CD14-positive monocyte (primary cell): Measurements from ENCODE around the gene SHB. TPM values are rescaled to one million over a fixed set of nuclear protein-coding genes. Genes with fewer than 3 reads are reported as not detected.

Experiments used
- DNase-seq, 3 donors: peaks; one replicate each; pipeline ENCODE4 v3.0.0-alpha.2; 2011 to 2022
- H2AFZ ChIP-seq: 2 replicates; pipeline ENCODE4 v1.6.0; 2012; ENCODE audit warnings: mild to moderate bottlenecking, low read depth, low read length, inconsistent platforms; ENCODE audit not compliant: insufficient read depth, poor library complexity, severe bottlenecking
- H3K27ac ChIP-seq, 2 donors: 1 replicate in 1 of 2; 2 replicates in 1 of 2; pipeline ENCODE4 v1.5.1; 2012 to 2013; ENCODE audit warnings: low read length in 2 of 2, control low read depth in 1 of 2, inconsistent platforms in 1 of 2, low read depth in 1 of 2, mild to moderate bottlenecking in 1 of 2
- H3K27me3 ChIP-seq, 2 donors: one replicate each; pipeline versions ENCODE4 v1.6.0 to v1.6.1; 2011 to 2013; ENCODE audit warnings: low read length in 2 of 2; ENCODE audit not compliant: control insufficient read depth in 2 of 2, insufficient read depth in 2 of 2
- H3K36me3 ChIP-seq, 2 donors: replicated peaks in 1 of 2; 1 replicate in 1 of 2; 2 replicates in 1 of 2; pipeline versions ENCODE4 v1.5.1 to v1.6.1; 2012 to 2013; ENCODE audit warnings: low read length in 2 of 2, control low read depth in 1 of 2, inconsistent platforms in 1 of 2, mild to moderate bottlenecking in 1 of 2; ENCODE audit not compliant: insufficient read depth in 2 of 2, control insufficient read depth in 1 of 2
- H3K4me1 ChIP-seq, 2 donors: 1 replicate in 1 of 2; 2 replicates in 1 of 2; pipeline versions ENCODE4 v1.5.1 to v1.6.1; 2012 to 2013; ENCODE audit warnings: low read length in 2 of 2, control low read depth in 1 of 2, inconsistent platforms in 1 of 2, mild to moderate bottlenecking in 1 of 2, moderate library complexity in 1 of 2; ENCODE audit not compliant: insufficient read depth in 2 of 2, control insufficient read depth in 1 of 2
- H3K4me2 ChIP-seq: replicated peaks from 2 replicates; pipeline ENCODE3; 2012; ENCODE audit warnings: low read length, moderate library complexity, mild to moderate bottlenecking; ENCODE audit not compliant: poor library complexity, severe bottlenecking; ENCODE audit errors: extremely low read depth
- H3K4me3 ChIP-seq, 3 experiments: fragments of 200-600 bp in 1 of 3; sonication (generic) in 1 of 3; replicated peaks in 1 of 3; 1 replicate in 2 of 3; 2 replicates in 1 of 3; pipeline ENCODE4 v1.5.1; 2011 to 2013; ENCODE audit warnings: low read length in 3 of 3, mild to moderate bottlenecking in 3 of 3, control low read depth in 2 of 3, low read depth in 2 of 3, inconsistent platforms in 1 of 3, moderate library complexity in 1 of 3
- H3K79me2 ChIP-seq: 2 replicates; pipeline ENCODE4 v1.6.0; 2012; ENCODE audit warnings: mild to moderate bottlenecking, control low read depth, inconsistent platforms, low read length, moderate library complexity; ENCODE audit not compliant: insufficient read depth
- H3K9ac ChIP-seq: 2 replicates; pipeline ENCODE4 v1.6.0; 2017; ENCODE audit warnings: low read length, mild to moderate bottlenecking; ENCODE audit not compliant: insufficient read depth, poor library complexity, severe bottlenecking
- H3K9me3 ChIP-seq, 2 donors: replicated peaks in 1 of 2; 1 replicate in 1 of 2; 2 replicates in 1 of 2; pipeline versions ENCODE4 v1.5.1 to v1.6.1; 2012 to 2013; ENCODE audit warnings: low read length in 2 of 2, control low read depth in 1 of 2; ENCODE audit not compliant: control insufficient read depth in 1 of 2, insufficient read depth in 1 of 2
- H4K20me1 ChIP-seq: 2 replicates; pipeline ENCODE4 v1.6.0; 2012; ENCODE audit warnings: mild to moderate bottlenecking, low read length, control low read depth, moderate library complexity; ENCODE audit not compliant: insufficient read depth
- H3K27ac Mint-ChIP-seq, 7 donors: one replicate each; pipeline ENCODE4 v1.8.0; 2020; ENCODE audit warnings: mild to moderate bottlenecking in 7 of 7, mixed read lengths in 7 of 7, moderate library complexity in 6 of 7, inconsistent platforms in 2 of 7
- H3K27me3 Mint-ChIP-seq, 3 donors: one replicate each; pipeline ENCODE4 v1.8.0; 2021 to 2022; ENCODE audit warnings: low read depth in 3 of 3, mild to moderate bottlenecking in 3 of 3, mixed read lengths in 3 of 3, moderate library complexity in 3 of 3, inconsistent platforms in 1 of 3
- H3K36me3 Mint-ChIP-seq, 2 donors: one replicate each; pipeline ENCODE4 v1.8.0; 2020; ENCODE audit warnings: mixed read lengths in 2 of 2, inconsistent platforms in 1 of 2, mild to moderate bottlenecking in 1 of 2
- H3K4me1 Mint-ChIP-seq: one replicate; pipeline ENCODE4 v1.8.0; 2020; ENCODE audit warnings: mild to moderate bottlenecking, mixed read lengths
- H3K4me3 Mint-ChIP-seq, 2 donors: one replicate each; pipeline ENCODE4 v1.8.0; 2020; ENCODE audit warnings: mild to moderate bottlenecking in 2 of 2, mixed read lengths in 2 of 2, moderate library complexity in 1 of 2
- H3K9me3 Mint-ChIP-seq, 7 donors: one replicate each; pipeline ENCODE4 v1.8.0; 2020 to 2022; ENCODE audit warnings: mixed read lengths in 7 of 7, mild to moderate bottlenecking in 6 of 7, moderate library complexity in 6 of 7, inconsistent platforms in 2 of 7
- WGBS: methylation state at CpG from one replicate; pipeline ENCODE4 v1.1.5; 2013; ENCODE audit warnings: missing lambda C conversion rate; ENCODE audit not compliant: insufficient coverage; 5-methylcytosine and 5-hydroxymethylcytosine counted together
- intact Hi-C, 2 donors: fragments of 100-400 bp; cut with micrococcal nuclease; formaldehyde crosslinking; loops; one replicate each; pipeline versions ENCODE4 v1.15.0 to v1.15.1; 2023
- polyA plus RNA-seq, 3 donors: library from polyadenylated mRNA; depleted of rRNA in 1 of 3; unstranded in 2 of 3; stranded (reverse) in 1 of 3; fragments of 300-500 nt in 2 of 3; fragments of >200 nt in 1 of 3; fragmentation: Illumina TruSeq in 2 of 3; gene quantifications; 1 replicate in 2 of 3; 2 replicates in 1 of 3; pipeline ENCODE4 v1.2.3, GENCODE V29; 2012 to 2021
- TF ChIP-seq, protein P1 (sequence below): fragments of 200-600 bp; IDR thresholded peaks from one replicate; pipeline ENCODE4 v1.8.0; 2022; ENCODE audit warnings: antibody characterized with exemption, mild to moderate bottlenecking

SHB gene
- polyA plus RNA-seq, 3 donors, result 0.27 to 1.3 (median 0.31) TPM

DNA sequence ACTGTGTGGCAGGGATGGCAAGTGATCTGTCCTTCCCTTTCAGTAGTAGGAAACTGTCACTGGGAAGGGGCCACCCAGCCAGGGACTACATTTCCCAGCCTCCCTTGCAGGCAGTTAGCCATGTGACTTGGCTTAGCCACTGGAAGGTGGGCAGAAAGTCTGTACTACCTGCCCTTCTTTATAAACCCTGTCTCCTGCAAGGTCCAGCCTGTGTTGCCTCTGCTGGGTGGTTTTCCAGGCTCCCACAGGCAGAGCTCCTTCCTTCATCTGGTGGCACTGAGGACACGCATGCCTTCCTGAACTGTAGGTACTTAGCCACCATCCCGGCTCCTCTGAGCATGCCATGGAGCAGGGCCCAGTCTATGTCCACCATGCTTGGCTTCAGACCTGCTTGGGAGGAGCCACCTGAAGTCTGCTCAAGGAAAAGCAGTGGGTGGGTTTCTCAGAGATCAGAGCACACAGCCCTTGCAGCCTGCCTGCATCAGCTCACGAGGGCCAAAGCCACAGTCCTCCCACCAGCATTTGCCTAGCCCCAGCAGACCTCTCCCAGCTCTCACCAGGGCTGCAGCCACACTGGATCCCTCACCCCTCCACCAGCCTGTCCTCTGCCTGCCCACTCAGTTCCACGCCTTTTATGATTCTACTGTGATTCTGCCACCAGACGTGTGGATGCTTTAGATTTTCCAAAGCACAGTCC, 148.4 kb downstream of the SHB start:
- TF ChIP-seq, protein P1, sequence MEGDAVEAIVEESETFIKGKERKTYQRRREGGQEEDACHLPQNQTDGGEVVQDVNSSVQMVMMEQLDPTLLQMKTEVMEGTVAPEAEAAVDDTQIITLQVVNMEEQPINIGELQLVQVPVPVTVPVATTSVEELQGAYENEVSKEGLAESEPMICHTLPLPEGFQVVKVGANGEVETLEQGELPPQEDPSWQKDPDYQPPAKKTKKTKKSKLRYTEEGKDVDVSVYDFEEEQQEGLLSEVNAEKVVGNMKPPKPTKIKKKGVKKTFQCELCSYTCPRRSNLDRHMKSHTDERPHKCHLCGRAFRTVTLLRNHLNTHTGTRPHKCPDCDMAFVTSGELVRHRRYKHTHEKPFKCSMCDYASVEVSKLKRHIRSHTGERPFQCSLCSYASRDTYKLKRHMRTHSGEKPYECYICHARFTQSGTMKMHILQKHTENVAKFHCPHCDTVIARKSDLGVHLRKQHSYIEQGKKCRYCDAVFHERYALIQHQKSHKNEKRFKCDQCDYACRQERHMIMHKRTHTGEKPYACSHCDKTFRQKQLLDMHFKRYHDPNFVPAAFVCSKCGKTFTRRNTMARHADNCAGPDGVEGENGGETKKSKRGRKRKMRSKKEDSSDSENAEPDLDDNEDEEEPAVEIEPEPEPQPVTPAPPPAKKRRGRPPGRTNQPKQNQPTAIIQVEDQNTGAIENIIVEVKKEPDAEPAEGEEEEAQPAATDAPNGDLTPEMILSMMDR, result no peak
- peaks cover 0 to 4% of the 10 kb centered on the region in 2 donors for H3K36me3 Mint-ChIP-seq
- Histone ChIP-seq H2AFZ (no peak overlapping the region), H3K79me2 (no peaks in the 10 kb centered on the region), H3K36me3 (no peaks in the 10 kb centered on the region), H3K4me2 (no peak overlapping the region), H3K9me3 (no peaks in the 10 kb centered on the region), H3K9ac (no peak overlapping the region), H3K4me3 (no peak overlapping the region), H4K20me1 (no peaks in the 10 kb centered on the region), H3K4me1 (peaks cover 0 to under 1% of the 10 kb centered on the region in 2 donors), H3K27me3 (no peaks in the 10 kb centered on the region), H3K27ac (no peak overlapping the region)
- WGBS, result 100% methylated on average over 5 of the region's 5 CpGs
- H3K27ac Mint-ChIP-seq, result no peak overlapping the region
- H3K4me3 Mint-ChIP-seq, result no peak overlapping the region
- intact Hi-C loops, result no loop called here
- H3K27me3 Mint-ChIP-seq, result no peaks in the 10 kb centered on the region
- no peaks in the 10 kb centered on the region for H3K9me3 Mint-ChIP-seq
- H3K4me1 Mint-ChIP-seq, result peaks cover 2% of the 10 kb centered on the region
- peak in 2 of 3 donors; percentile 10 to 12 for DNase-seq

DNA sequence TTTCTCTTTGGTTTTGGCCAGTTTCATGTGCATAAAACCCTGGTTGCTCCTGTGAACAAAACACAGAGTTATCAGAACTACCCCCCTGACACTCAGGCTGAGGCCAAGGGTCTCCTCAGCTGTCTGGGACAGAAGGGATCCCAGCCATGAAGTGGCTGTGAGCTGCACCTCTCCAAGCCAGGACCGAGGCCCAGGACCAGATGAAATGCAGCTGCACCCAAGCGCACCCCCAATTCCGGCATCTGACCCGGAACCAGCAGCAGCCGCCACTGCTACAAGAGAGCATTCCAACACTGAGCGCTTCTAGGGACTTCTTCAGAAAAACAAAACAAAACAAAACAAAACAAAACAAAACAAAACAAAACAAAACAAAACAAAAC, 149.1 kb downstream of the SHB start:
- H3K9me3 ChIP-seq, result no peaks in the 10 kb centered on the region
- no peaks in the 10 kb centered on the region for H4K20me1 ChIP-seq
- Mint-ChIP-seq H3K27me3 (no peaks in the 10 kb centered on the region), H3K9me3 (no peaks in the 10 kb centered on the region), H3K27ac (no peak overlapping the region), H3K36me3 (peaks cover 0 to 4% of the 10 kb centered on the region in 2 donors), H3K4me1 (peaks cover 2% of the 10 kb centered on the region), H3K4me3 (no peak overlapping the region)
- H3K27me3 ChIP-seq, result no peaks in the 10 kb centered on the region
- no peaks in the 10 kb centered on the region for H3K4me1 ChIP-seq
- TF ChIP-seq, protein P1, result no peak
- intact Hi-C loops, result loop anchor here (5.0 to 10.0 kb wide), 6 partner anchors 72 to 485 kb away; partner anchors contain the start of genes ALDH1B1 (in 1 of the 2) and SHB (in 1 of the 2)
- H3K36me3 ChIP-seq, result no peaks in the 10 kb centered on the region
- no peak overlapping the region for H3K27ac ChIP-seq
- H3K4me2 ChIP-seq, result no peak overlapping the region
- H3K79me2 ChIP-seq, result no peaks in the 10 kb centered on the region
- DNase-seq, result no peak
- H2AFZ ChIP-seq, result no peak overlapping the region
- WGBS, result 93% methylated on average over 3 of the region's 6 CpGs
- no peak overlapping the region for H3K9ac ChIP-seq
- H3K4me3 ChIP-seq, result no peak overlapping the region
